ENCODE measurements around the gene CACNA1A.
"Not testable (repeated sequence)": the region's sequence is repeated elsewhere in the genome, so short reads cannot be mapped to it uniquely, and the experiment has no call there.

Gene CACNA1A

GRCh38 chr19:13429563-13429962, 76.7 kb downstream of the CACNA1A start:
- H3K27ac ChIP-seq (ENCODE audit: insufficient read depth, low read depth, low read length, poor library complexity, severe bottlenecking), result no peak overlapping the region
- no peaks in the 10 kb centered on the region for H3K27me3 ChIP-seq (ENCODE audit: control insufficient read depth, insufficient read depth, low read length, poor library complexity, severe bottlenecking)
- no peaks in the 10 kb centered on the region for H3K36me3 ChIP-seq (ENCODE audit: control insufficient read depth, insufficient read depth, low read length)
- 78 to 93% methylated on average over 3 of the region's 5 CpGs for WGBS, 2 experiments
- no peaks in the 10 kb centered on the region for H3K9me3 ChIP-seq (ENCODE audit: control insufficient read depth, low read length)
- no peak overlapping the region for H3K4me3 ChIP-seq (ENCODE audit: insufficient read depth, low read depth, low read length)
- no peaks in the 10 kb centered on the region for H3K4me1 ChIP-seq (ENCODE audit: control insufficient read depth, insufficient read depth, low read length)

- no peaks in the 10 kb centered on the region for H3K9me3 ChIP-seq (ENCODE audit: control insufficient read depth, low read length)
- H3K27ac ChIP-seq (ENCODE audit: insufficient read depth, low read depth, low read length, poor library complexity, severe bottlenecking), result no peak overlapping the region
Measured at GRCh38 chr19:13428352-13428751, 77.9 kb downstream of the CACNA1A start.

GRCh38 chr19:13427273-13428051, 78.8 kb downstream of the CACNA1A start:
- Histone ChIP-seq H3K27me3 (ENCODE audit: control insufficient read depth, insufficient read depth, low read length, poor library complexity, severe bottlenecking) (no peaks in the 10 kb centered on the region), H3K4me3 (ENCODE audit: insufficient read depth, low read depth, low read length) (no peak overlapping the region), H3K4me1 (ENCODE audit: control insufficient read depth, insufficient read depth, low read length) (no peaks in the 10 kb centered on the region), H3K27ac (ENCODE audit: insufficient read depth, low read depth, low read length, poor library complexity, severe bottlenecking) (no peak overlapping the region), H3K9me3 (ENCODE audit: control insufficient read depth, low read length) (no peaks in the 10 kb centered on the region), H3K36me3 (ENCODE audit: control insufficient read depth, insufficient read depth, low read length) (no peaks in the 10 kb centered on the region)
- 93 to 95% methylated on average over 9 of the region's 11 CpGs for WGBS, 2 experiments

More at GRCh38 chr19:13428352-13428751, 77.9 kb downstream of the CACNA1A start:
- Histone ChIP-seq H3K27me3 (ENCODE audit: control insufficient read depth, insufficient read depth, low read length, poor library complexity, severe bottlenecking) (no peaks in the 10 kb centered on the region), H3K4me1 (ENCODE audit: control insufficient read depth, insufficient read depth, low read length) (no peaks in the 10 kb centered on the region), H3K4me3 (ENCODE audit: insufficient read depth, low read depth, low read length) (no peak overlapping the region), H3K36me3 (ENCODE audit: control insufficient read depth, insufficient read depth, low read length) (no peaks in the 10 kb centered on the region)
- 68 to 71% methylated on average over 9 of the region's 9 CpGs for WGBS, 2 experiments

GRCh38 chr19:13425875-13426274, 80.4 kb downstream of the CACNA1A start:
- 93 to 94% methylated on average over 2 of the region's 3 CpGs for WGBS, 2 experiments
- not testable (repeated sequence) for H3K4me1 ChIP-seq (ENCODE audit: control insufficient read depth, insufficient read depth, low read length)

GRCh38 chr19:13425151-13425550, 81.1 kb downstream of the CACNA1A start:
- Histone ChIP-seq H3K27ac (ENCODE audit: insufficient read depth, low read depth, low read length, poor library complexity, severe bottlenecking) (no peak overlapping the region), H3K36me3 (ENCODE audit: control insufficient read depth, insufficient read depth, low read length) (no peaks in the 10 kb centered on the region), H3K9me3 (ENCODE audit: control insufficient read depth, low read length) (no peaks in the 10 kb centered on the region), H3K4me3 (ENCODE audit: insufficient read depth, low read depth, low read length) (no peak overlapping the region), H3K4me1 (ENCODE audit: control insufficient read depth, insufficient read depth, low read length) (no peaks in the 10 kb centered on the region), H3K27me3 (ENCODE audit: control insufficient read depth, insufficient read depth, low read length, poor library complexity, severe bottlenecking) (no peaks in the 10 kb centered on the region)
- 86 to 91% methylated on average over 3 of the region's 3 CpGs for WGBS, 2 experiments

More at GRCh38 chr19:13425875-13426274, 80.4 kb downstream of the CACNA1A start:
- not testable (repeated sequence) for H3K27ac ChIP-seq (ENCODE audit: insufficient read depth, low read depth, low read length, poor library complexity, severe bottlenecking); H3K4me3 ChIP-seq (ENCODE audit: insufficient read depth, low read depth, low read length); H3K36me3 ChIP-seq (ENCODE audit: control insufficient read depth, insufficient read depth, low read length); H3K9me3 ChIP-seq (ENCODE audit: control insufficient read depth, low read length); H3K27me3 ChIP-seq (ENCODE audit: control insufficient read depth, insufficient read depth, low read length, poor library complexity, severe bottlenecking)

- Histone ChIP-seq H3K4me1 (ENCODE audit: control insufficient read depth, insufficient read depth, low read length) (no peaks in the 10 kb centered on the region), H3K27ac (ENCODE audit: insufficient read depth, low read depth, low read length, poor library complexity, severe bottlenecking) (no peak overlapping the region), H3K9me3 (ENCODE audit: control insufficient read depth, low read length) (no peaks in the 10 kb centered on the region), H3K4me3 (ENCODE audit: insufficient read depth, low read depth, low read length) (no peak overlapping the region), H3K27me3 (ENCODE audit: control insufficient read depth, insufficient read depth, low read length, poor library complexity, severe bottlenecking) (no peaks in the 10 kb centered on the region), H3K36me3 (ENCODE audit: control insufficient read depth, insufficient read depth, low read length) (no peaks in the 10 kb centered on the region)
Measured at GRCh38 chr19:13420780-13421179, 85.5 kb downstream of the CACNA1A start.

- Histone ChIP-seq H3K36me3 (ENCODE audit: control insufficient read depth, insufficient read depth, low read length) (no peaks in the 10 kb centered on the region), H3K27me3 (ENCODE audit: control insufficient read depth, insufficient read depth, low read length, poor library complexity, severe bottlenecking) (no peaks in the 10 kb centered on the region), H3K27ac (ENCODE audit: insufficient read depth, low read depth, low read length, poor library complexity, severe bottlenecking) (no peak overlapping the region), H3K4me1 (ENCODE audit: control insufficient read depth, insufficient read depth, low read length) (no peaks in the 10 kb centered on the region), H3K4me3 (ENCODE audit: insufficient read depth, low read depth, low read length) (no peak overlapping the region), H3K9me3 (ENCODE audit: control insufficient read depth, low read length) (no peaks in the 10 kb centered on the region)
- WGBS, 2 experiments, result 91% methylated on average over 10 of the region's 10 CpGs
Measured at GRCh38 chr19:13417054-13417453, 89.2 kb downstream of the CACNA1A start.

- Histone ChIP-seq H3K36me3 (ENCODE audit: control insufficient read depth, insufficient read depth, low read length) (no peaks in the 10 kb centered on the region), H3K27me3 (ENCODE audit: control insufficient read depth, insufficient read depth, low read length, poor library complexity, severe bottlenecking) (no peaks in the 10 kb centered on the region), H3K9me3 (ENCODE audit: control insufficient read depth, low read length) (no peaks in the 10 kb centered on the region), H3K4me1 (ENCODE audit: control insufficient read depth, insufficient read depth, low read length) (no peaks in the 10 kb centered on the region), H3K27ac (ENCODE audit: insufficient read depth, low read depth, low read length, poor library complexity, severe bottlenecking) (no peak overlapping the region), H3K4me3 (ENCODE audit: insufficient read depth, low read depth, low read length) (no peak overlapping the region)
- 85 to 86% methylated on average over 6 of the region's 6 CpGs for WGBS, 2 experiments
Measured at GRCh38 chr19:13411899-13412298, 94.4 kb downstream of the CACNA1A start.

GRCh38 chr19:13410946-13411345, 95.3 kb downstream of the CACNA1A start:
- no peak overlapping the region for H3K27ac ChIP-seq (ENCODE audit: insufficient read depth, low read depth, low read length, poor library complexity, severe bottlenecking)
- no peaks in the 10 kb centered on the region for H3K4me1 ChIP-seq (ENCODE audit: control insufficient read depth, insufficient read depth, low read length)
- 94% methylated on average over 1 of the region's 1 CpG for WGBS, 2 experiments
- H3K9me3 ChIP-seq (ENCODE audit: control insufficient read depth, low read length), result no peaks in the 10 kb centered on the region
- H3K36me3 ChIP-seq (ENCODE audit: control insufficient read depth, insufficient read depth, low read length), result no peaks in the 10 kb centered on the region
- H3K4me3 ChIP-seq (ENCODE audit: insufficient read depth, low read depth, low read length), result no peak overlapping the region
- no peaks in the 10 kb centered on the region for H3K27me3 ChIP-seq (ENCODE audit: control insufficient read depth, insufficient read depth, low read length, poor library complexity, severe bottlenecking)

- Histone ChIP-seq H3K27me3 (ENCODE audit: control insufficient read depth, insufficient read depth, low read length, poor library complexity, severe bottlenecking) (no peaks in the 10 kb centered on the region), H3K4me1 (ENCODE audit: control insufficient read depth, insufficient read depth, low read length) (no peaks in the 10 kb centered on the region), H3K36me3 (ENCODE audit: control insufficient read depth, insufficient read depth, low read length) (no peaks in the 10 kb centered on the region), H3K4me3 (ENCODE audit: insufficient read depth, low read depth, low read length) (no peak overlapping the region), H3K9me3 (ENCODE audit: control insufficient read depth, low read length) (no peaks in the 10 kb centered on the region), H3K27ac (ENCODE audit: insufficient read depth, low read depth, low read length, poor library complexity, severe bottlenecking) (no peak overlapping the region)
- 67 to 80% methylated on average over 15 to 16 of the region's 16 CpGs for WGBS, 2 experiments
Measured at GRCh38 chr19:13408889-13409518, 97.3 kb downstream of the CACNA1A start.
